Esophagus muscularis mucosa (tissue), 4 donors: ENCODE measurements around the gene STK33. TPM values are rescaled to one million over a fixed set of nuclear protein-coding genes. Genes with fewer than 3 reads are reported as not detected.

ENCODE experiments used
- DNase-seq: peaks from one replicate; pipeline ENCODE4 v3.0.0-alpha.2; 2017; ENCODE audit errors: extremely low spot score
- H3K27ac ChIP-seq, 4 donors: fragments of 200-600 bp; sonication (generic); replicated peaks in 1 of 4; 1 replicate in 3 of 4; 2 replicates in 1 of 4; pipeline ENCODE4 v1.5.1; 2016 to 2019; ENCODE audit warnings: mild to moderate bottlenecking in 1 of 4
- H3K27me3 ChIP-seq, 4 donors: fragments of 200-600 bp; sonication (generic); one replicate each; pipeline versions ENCODE4 v1.5.1 to v1.6.0; 2016 to 2019
- H3K36me3 ChIP-seq, 4 donors: fragments of 200-600 bp; sonication (generic); one replicate each; pipeline ENCODE4 v1.5.1; 2016 to 2019
- H3K4me1 ChIP-seq, 4 donors: fragments of 200-600 bp; sonication (generic); one replicate each; pipeline ENCODE4 v1.5.1; 2016 to 2019
- H3K4me3 ChIP-seq, 4 donors: fragments of 200-600 bp; sonication (generic); 1 replicate in 2 of 4; 2 replicates in 2 of 4; pipeline ENCODE4 v1.5.1; 2016 to 2019; ENCODE audit warnings: mild to moderate bottlenecking in 4 of 4, moderate library complexity in 1 of 4
- H3K9me3 ChIP-seq, 4 donors: fragments of 200-600 bp; sonication (generic); 1 replicate in 3 of 4; 2 replicates in 1 of 4; pipeline ENCODE4 v1.5.1; 2016 to 2019
- CTCF ChIP-seq, 3 experiments: fragments of 200-600 bp in 2 of 3; fragments of 450-650 bp in 1 of 3; sonication (generic) in 2 of 3; IDR thresholded peaks; one replicate each; pipeline ENCODE4 v1.5.1; 2017 to 2019; ENCODE audit warnings: antibody characterized with exemption in 3 of 3, mild to moderate bottlenecking in 2 of 3, moderate library complexity in 1 of 3
- EP300 ChIP-seq: sonication (generic); formaldehyde crosslinking; IDR thresholded peaks from one replicate; pipeline ENCODE4 v1.6.1; 2017; ENCODE audit warnings: antibody characterized with exemption
- POLR2A ChIP-seq: fragments of 450-650 bp; IDR thresholded peaks from one replicate; pipeline ENCODE4 v1.6.1; 2017; ENCODE audit warnings: antibody characterized with exemption, moderate library complexity, mild to moderate bottlenecking, low read depth
- POLR2AphosphoS5 ChIP-seq, 2 donors: sonication (generic); formaldehyde crosslinking; IDR thresholded peaks; one replicate each; pipeline ENCODE4 v1.6.1; 2017; ENCODE audit warnings: antibody characterized with exemption in 2 of 2
- WGBS: methylation state at CpG from one replicate; pipeline ENCODE4 v1.1.5; 2018; 5-methylcytosine and 5-hydroxymethylcytosine counted together
- intact Hi-C: fragments of 100-400 bp; cut with DNase I; formaldehyde crosslinking; loops from one replicate; pipeline ENCODE4 v1.15.1; 2023
- total RNA-seq, 4 donors: library from RNA; depleted of rRNA; stranded (reverse); fragments of >200 nt; gene quantifications; one replicate each; pipeline versions ENCODE4 v1.1.0 to v1.2.1, GENCODE V29; 2016

STK33 gene
- total RNA-seq, 4 donors from 2014 or later, result 12.7 to 29.1 (median 19.8) TPM

GRCh38 chr11:8558436-8558835 is 35.6 kb downstream of the STK33 start:
- Histone ChIP-seq H3K9me3 (peaks cover 0 to 11% (median 0%) of the 10 kb centered on the region in 4 donors), H3K4me3 (no peak overlapping the region), H3K27ac (no peak overlapping the region), H3K27me3 (no peaks in the 10 kb centered on the region), H3K4me1 (no peaks in the 10 kb centered on the region), H3K36me3 (no peaks in the 10 kb centered on the region)
- no peak for TF ChIP-seq POLR2AphosphoS5 (IDR thresholded peaks at IDR 0.05)
- no peak for TF ChIP-seq CTCF (IDR thresholded peaks at IDR 0.05)
- no peak for TF ChIP-seq EP300
- no peak for TF ChIP-seq POLR2A
- DNase-seq, result no peak
- intact Hi-C loops, result no loop called here
- WGBS, result 92% methylated on average over 4 of the region's 4 CpGs

- intact Hi-C loops, result no loop called here
- H3K9me3 ChIP-seq, result peaks cover 0 to 4% (median 2%) of the 10 kb centered on the region in 4 donors
- no peak overlapping the region for H3K4me3 ChIP-seq
- H3K36me3 ChIP-seq, result no peaks in the 10 kb centered on the region
- H3K27ac ChIP-seq, result no peak overlapping the region
- 73% methylated on average over 4 of the region's 4 CpGs for WGBS
- H3K4me1 ChIP-seq, result peaks cover 0 to 7% (median 5%) of the 10 kb centered on the region in 4 donors
- TF ChIP-seq POLR2A (no peak), EP300 (no peak), CTCF (IDR thresholded peaks at IDR 0.05) (no peak), POLR2AphosphoS5 (IDR thresholded peaks at IDR 0.05) (no peak)
- DNase-seq, result no peak
- no peaks in the 10 kb centered on the region for H3K27me3 ChIP-seq
These were observed 48.2 kb downstream of the STK33 start for GRCh38 chr11:8545698-8546366.

GRCh38 chr11:8544807-8545206 is 49.2 kb downstream of the STK33 start:
- Histone ChIP-seq H3K36me3 (no peaks in the 10 kb centered on the region), H3K27me3 (no peaks in the 10 kb centered on the region), H3K4me3 (no peak overlapping the region), H3K9me3 (peaks cover 0 to 4% (median 2%) of the 10 kb centered on the region in 4 donors), H3K4me1 (peaks cover 0 to 7% (median 5%) of the 10 kb centered on the region in 4 donors), H3K27ac (no peak overlapping the region)
- DNase-seq, result no peak
- whole genome bisulfite sequencing, result 58% methylated on average over 1 of the region's 1 CpG
- intact Hi-C loops, result no loop called here
- TF ChIP-seq CTCF (IDR thresholded peaks at IDR 0.05) (no peak), POLR2AphosphoS5 (IDR thresholded peaks at IDR 0.05) (no peak), EP300 (no peak), POLR2A (no peak)

GRCh38 chr11:8543278-8543677 is 50.8 kb downstream of the STK33 start:
- no peak overlapping the region for H3K4me3 ChIP-seq
- WGBS, result 76% methylated on average over 1 of the region's 1 CpG
- intact Hi-C loops, result no loop called here

More at GRCh38 chr11:8543278-8543677, 50.8 kb downstream of the STK33 start:
- H3K36me3 ChIP-seq, result no peaks in the 10 kb centered on the region
- no peak for TF ChIP-seq POLR2A
- TF ChIP-seq POLR2AphosphoS5 (IDR thresholded peaks at IDR 0.05), result no peak
- no peak for TF ChIP-seq EP300
- TF ChIP-seq CTCF (IDR thresholded peaks at IDR 0.05), result no peak
- no peak for DNase-seq
- peaks cover 0 to 7% (median 5%) of the 10 kb centered on the region in 4 donors for H3K4me1 ChIP-seq
- no peak overlapping the region for H3K27ac ChIP-seq
- peaks cover 0 to 3% (median under 1%) of the 10 kb centered on the region in 4 donors for H3K9me3 ChIP-seq
- no peaks in the 10 kb centered on the region for H3K27me3 ChIP-seq
